Putamen (tissue), 1 donor: ENCODE measurements around the gene PWWP2B.

Experiments used
- DNase-seq: peaks from one replicate; pipeline ENCODE4 v3.0.0-alpha.2; 2016; ENCODE audit warnings: low spot score

PWWP2B gene

DNA sequence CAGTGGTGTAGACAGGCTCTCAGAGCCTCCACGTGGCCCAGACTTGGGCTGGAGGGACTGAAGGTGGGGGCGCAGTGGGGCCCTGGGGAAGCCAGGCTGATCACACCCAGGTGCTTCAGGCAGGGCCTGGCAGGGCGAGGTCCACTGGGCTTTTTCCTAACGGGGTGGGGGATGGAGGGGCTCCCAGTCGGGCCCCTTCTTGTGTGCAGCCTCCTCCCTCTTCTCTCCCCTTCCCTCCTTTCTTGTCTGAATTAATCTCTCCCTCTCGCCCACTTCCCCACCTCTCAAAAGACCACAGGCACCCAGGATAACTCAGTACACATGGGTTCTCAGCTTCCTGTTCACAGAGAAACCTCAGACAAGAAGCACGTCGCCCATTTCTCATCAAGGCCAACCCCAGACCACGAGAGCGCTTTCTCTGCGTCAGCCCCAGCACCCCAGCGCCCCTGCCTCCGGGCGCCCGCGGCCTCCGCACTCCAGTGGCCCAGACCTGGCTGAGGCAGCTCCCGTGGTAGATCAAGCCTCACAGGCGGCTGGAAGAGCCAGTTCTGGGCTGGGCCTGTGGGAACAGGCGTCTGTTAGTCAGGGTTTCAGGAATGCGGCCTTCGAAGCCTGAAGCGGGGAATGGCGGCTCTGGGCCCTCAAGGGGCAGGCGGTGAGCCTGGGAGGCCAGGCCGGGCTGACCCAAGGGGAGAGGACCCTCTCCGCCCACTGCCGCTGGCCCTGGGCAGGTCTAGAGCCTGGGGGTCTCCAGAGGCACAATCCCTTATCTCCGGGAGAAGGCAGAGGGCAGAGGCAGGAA, 50.6 kb downstream of the PWWP2B start:
- no peak for DNase-seq

DNA sequence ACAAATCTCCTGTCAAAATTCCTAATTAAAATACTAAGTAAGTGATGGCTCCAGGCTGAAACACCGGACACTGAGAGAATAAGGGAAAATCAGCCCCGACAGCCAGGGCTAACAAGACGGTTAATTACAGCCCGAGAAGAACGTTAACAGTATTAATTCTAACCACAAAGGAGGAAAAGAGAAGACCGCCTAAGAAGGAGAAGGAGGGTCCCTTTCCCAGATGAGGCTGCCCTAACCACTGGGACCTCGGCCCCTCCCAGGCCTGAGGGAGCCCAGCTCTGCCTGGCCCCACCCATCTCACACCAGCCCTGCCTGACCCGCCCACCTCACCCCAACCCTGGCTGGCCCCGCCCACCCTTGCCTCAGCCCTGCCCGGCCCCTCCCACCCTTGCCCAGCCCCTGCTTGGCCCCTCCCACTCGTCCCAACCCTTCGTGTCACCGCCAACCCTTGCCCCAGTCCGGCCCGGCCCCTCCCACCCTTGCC, 51.3 kb downstream of the PWWP2B start:
- no peak for DNase-seq

DNA sequence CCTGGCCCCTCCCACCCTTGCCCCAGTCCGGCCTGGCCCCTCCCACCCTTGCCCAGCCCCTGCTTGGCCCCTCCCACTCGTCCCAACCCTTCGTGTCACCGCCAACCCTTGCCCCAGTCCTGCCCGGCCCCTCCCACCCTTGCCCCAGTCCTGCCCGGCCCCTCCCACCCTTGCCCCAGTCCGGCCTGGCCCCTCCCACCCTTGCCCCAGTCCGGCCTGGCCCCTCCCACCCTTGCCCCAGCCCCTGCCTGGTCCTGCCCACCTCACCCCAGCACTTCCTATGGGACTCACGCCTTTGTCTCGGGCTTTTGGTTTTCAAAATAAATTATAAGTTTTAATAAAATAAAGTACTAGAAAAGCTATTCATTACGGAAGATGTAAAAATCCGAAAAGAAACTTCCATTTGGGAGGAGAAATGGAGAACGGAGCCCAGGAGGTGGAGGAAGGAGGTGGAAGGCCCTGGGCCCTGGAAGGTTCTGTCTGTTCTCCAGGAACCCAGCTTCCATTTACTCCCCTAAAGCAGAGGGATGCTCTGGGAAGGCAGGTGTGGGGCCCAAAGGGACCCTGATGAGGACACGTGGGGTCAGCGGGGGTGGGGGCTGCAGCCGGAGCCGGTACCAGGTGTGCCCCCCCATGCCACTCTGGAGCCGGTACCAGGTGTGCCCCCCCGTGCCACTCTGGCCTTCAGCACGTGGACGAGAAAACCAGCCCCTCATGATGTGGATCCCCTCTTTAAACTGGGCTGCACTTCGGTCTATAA, 52.2 kb downstream of the PWWP2B start:
- DNase-seq: no peak

DNA sequence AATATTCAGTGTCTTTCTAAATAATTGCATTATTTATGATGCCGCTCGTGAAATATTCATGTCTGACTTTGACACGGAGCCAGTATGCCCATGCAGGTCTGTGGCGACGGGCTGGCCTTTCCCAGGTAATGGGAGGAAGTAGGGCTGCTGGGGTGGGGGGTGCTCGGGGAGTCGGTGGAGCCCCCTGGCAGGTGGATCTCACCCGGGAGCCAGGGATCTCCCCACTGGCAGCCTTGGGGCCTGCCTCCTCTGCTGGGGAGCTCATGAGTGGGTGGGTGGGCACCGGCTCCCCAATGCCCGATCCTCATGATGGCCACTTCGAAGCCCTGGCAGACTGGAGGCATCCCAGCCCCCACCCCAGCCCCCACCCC, 52.8 kb downstream of the PWWP2B start:
- DNase-seq: no peak

DNA sequence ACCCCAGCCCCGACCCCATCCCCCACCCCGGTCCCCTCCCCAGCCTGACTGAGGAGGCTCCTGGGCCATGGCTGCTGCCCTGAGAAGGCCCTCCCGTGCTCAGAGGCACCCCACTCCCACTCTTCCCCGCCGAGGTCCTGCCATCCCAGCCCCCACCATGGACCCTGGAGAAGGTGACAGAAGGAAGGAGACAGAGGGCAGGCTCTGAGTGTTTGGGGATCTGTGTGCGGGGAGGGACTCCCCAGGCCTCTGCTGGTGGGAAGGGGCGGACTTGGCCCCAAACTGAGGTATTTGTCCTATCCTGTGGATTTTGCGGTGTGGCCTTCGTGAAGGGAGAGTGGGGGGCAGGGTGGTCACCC, 53.4 kb downstream of the PWWP2B start:
- no peak for DNase-seq

DNA sequence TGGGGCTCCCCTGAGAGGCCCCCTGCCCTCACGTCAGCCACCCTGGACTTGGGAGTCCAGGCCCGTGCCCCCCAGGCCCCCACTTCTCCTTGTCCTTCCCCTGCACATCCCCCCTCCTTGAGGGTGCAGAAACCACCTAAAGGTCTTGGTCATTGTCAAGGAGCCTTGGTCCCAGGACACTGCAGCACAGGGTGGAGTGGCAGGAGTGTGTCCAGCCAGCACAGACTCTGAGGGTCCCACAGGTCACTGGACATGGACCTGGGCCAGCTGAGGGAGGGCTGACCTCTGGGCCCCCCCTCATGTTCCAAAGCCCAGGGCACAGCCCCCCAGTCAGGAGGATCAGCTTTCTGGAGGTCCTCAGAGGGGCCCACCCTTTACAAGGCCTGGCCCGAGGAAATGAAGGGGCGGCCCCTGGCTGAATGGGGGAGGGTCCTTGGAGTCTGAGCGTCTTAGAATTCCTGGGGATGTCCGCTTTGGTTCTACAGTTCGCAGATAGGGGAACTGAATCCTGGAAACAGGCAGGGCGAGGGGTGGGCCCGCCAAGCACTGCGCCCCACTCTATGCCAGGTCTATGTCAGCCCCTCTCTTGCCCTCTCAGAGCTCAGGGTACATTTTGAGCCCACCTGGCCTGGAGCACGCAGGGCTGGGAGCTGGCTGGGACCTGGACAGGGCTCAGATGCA, 54.0 kb downstream of the PWWP2B start:
- no peak for DNase-seq

DNA sequence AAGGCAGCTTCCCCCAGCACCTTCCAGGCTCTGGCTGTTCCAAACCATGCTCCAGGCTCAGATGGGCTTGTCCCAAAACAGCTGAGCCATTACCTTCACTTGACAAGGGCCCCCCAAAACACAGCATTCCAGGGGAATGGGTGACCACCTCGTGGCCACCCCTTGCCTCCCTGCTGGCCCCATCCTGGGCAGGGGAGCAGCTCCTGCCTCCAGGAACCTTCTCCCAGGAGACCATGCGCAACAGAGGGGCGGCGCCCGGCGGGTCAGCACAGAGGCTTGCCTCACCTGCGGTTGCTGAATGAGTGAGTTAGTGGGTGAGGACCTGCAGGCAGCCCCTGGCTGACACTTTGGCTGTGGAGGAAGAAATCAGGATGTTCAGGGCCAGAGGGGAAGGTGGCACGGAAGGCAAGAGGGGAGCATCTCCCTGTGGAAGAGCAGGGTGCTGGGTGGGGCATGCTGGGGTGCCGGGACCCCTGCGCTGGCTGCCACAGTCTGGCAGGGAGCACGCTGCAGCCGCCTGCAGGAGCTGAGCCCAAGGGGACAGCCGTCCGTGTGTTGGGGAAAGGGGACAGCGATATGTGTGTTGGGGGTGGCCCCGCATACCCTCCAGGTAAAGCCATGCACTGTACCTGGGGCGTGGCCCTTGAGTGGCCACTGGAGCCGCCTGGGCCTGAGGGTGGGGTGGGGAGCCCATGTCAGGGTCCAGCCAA, 54.7 kb downstream of the PWWP2B start:
- DNase-seq: no peak

DNA sequence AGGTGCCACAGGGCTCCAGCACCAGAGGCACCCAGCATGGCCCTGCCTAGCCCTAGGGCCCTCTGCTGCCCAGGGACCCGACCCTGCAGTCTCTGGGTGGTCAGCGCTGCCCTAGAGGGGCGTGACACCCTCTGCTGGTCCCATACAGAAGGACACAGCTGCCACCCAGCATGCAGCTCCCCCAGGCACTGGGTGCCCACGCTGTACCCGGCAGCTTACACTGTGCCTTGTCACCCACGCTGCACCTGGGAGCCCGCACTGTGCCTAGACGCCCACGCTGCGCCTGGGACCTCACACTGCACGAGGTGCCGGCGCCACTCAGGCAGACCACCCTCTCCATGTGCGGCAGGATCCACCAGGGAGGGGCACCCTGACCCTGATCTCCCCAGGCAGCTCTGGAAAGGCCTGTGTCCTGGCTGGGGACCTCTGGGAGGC, 55.2 kb downstream of the PWWP2B start:
- DNase-seq: peak; percentile 70

DNA sequence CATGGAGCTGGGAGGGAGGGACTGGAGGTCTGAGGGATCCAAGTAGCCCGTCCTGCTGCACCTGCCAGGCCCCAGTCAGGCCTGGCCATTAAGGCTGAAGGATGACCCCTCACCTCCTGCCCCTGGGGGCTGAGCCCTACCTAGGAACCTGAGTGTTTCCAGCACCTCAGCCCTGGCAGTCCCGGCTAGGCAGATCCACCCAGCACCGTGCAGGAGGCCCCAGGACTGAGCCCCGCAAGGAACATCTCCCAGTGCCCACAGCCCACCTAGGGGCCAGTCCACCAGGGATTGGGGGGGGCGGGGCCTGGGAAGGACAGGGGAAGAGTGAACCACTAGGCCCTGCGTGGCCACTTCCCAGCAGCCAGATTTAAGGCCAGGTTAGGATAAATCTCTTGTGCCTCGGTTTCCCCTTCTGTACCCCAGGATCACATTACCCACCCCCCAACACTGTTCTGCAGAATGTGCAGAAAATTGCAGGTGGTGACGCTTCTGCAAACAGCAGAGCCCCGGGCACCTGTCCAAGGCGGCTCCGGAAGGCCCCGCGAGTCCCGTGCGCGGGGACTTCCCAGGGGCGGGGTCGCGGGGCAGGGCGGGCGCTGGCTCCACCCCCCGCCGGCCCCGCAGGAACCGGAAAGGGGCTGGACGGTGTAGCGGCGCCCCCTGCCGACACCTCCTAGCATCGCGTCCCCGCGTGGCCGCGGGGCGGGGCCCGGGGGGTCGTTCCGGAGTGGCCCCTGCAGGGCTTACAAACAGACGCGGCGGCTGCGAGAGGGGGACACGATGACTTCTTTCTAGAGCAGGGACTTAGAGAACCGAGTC, 55.9 kb downstream of the PWWP2B start:
- DNase-seq: peak; percentile 36

DNA sequence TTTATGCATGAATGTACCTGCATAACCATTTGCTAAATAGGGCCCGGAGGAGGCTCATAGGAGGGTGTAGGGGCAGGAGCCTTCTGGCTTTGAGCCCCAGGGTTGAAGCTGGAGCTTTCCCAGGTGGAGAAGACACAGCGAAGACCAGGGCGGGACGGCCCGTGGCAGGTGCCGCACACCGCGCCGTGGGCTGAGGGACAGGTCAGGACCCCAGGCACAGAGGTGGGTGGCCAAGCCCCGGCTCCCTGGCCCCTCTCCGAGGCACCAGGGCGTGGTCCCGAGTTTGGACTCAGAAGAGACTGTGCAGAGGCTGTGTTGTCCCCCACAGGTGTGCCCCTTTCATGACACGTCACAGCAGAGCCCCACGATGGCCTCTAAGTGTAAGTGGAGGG, 56.5 kb downstream of the PWWP2B start:
- DNase-seq: no peak

DNA sequence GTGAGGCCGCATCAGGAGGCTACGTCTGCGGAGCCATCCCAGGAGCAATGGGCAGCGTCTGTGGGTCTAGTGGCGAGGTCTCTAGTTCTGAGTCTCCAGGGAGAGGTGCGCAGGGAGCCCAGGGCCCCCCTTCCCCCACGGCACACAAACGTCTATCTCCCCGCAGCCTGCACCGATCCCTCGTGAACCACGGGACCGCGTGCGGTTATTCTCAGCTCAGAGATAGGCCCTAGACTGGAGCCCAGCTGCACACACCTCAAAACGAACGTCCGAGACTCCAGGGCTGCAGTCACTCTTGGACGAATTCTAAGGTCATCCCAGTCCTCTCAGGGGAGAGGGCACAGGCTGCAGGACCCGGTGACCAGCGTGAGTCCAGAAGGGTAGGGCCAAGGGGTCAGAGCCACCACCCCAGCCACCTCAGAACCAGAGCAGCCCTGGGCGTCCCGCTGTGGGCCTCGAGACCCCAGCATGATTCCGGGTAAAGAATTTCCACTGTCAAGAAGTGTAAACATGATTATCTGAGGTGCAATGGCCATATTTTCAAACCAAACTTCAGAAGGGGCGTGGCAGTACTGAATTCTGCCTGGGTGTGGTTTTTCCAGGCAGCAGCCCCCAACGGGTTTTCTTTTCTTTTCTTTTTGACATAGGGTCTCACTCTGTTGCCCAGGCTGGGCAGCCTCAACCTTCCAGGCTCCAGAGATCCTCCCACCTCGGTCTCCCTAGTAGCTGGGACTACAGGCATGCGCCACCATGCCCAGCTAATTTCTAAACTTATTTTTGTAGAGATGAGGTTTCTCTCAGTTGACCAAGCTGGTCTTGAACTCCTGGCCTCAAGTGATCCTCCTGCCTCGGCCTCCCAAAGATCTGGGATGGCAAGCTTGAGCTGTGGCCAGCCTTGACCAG, 57.5 kb downstream of the PWWP2B start:
- no peak for DNase-seq

DNA sequence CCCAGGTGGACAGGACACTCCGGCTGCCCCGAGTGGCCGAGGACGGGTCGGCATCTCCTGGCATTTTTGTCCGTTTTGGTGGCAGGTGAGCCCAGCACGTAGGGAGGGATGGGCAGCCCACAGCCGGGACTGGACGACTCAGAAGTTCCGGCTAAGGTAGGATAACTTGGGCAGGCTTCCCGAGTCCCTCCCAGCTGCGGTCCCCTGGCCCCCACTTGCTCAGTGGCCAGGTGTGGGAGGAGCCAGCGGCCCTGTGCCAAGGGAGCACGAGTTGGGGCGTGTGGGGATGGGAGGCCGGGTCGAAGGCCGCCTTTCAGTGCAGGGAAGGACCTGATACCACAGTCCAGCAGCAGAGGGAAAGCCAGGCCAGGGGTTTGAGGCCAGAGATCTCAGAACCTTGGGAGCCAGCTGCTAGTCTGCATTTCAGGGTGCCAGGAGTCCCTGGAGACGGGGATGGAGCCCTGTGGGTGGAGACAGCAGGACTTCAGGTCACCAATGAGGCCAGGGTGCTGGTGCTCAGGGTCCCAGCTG, 58.5 kb downstream of the PWWP2B start:
- no peak for DNase-seq

DNA sequence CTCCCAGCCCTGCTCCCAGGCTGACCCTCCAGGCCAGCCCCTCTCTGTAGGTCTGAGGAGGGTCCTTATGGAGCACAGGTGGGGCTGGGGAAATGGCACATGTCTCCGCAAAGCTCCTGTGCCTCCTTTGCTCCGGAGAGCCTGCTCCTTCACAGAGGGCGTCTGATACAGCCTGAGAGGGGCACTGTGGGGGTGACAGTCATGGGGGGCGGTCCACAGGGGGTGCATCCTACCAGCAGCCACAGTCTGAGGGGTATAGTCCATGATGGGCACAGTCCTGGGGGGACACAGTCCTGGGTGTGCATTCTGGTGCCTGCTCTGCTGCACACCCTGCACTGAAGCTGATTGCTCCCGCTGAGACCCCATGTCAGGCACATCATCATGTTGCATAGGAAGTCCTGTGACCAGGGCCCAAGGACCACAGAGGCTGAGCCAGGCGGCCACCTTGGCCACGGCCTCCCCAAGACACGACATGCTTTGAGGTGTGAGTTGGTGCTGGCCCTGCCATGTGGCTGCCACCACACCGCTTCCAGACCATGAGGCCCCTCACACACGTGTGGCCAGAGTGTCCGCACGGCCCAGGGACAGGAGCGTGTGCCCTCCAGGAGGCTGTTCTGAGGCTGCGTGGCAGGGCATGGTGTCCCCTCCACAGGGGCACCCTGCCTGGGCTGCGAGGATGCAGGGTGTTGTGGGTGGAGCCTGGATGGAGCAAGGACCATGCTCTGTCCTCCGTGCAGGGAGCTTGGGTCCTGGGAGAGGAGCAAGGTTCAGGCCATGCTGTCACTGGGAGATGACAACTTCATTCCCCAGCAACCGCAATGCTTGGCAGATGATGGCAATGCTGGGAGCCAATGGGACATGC, 59.2 kb downstream of the PWWP2B start:
- no peak for DNase-seq

DNA sequence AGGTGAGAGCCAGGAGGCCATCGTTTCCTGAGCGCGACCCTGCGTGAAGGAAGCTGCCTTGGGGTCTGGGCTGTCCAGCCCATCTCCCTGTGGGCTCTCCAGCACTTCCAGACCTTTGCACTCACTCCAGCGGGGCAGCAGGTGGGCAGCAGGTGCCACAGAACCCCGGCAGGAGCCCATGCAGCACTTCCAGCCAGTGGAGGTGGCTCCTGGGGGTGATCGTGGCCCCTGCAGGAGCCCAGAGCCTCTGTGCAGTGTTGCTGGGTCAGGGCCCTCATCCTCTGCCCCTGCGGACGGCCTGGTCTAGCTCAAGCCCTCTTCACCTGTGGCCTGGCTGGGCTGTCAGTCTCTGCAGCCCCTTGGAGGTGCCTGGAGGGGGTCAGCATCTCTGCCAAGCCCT, 59.9 kb downstream of the PWWP2B start:
- no peak for DNase-seq

DNA sequence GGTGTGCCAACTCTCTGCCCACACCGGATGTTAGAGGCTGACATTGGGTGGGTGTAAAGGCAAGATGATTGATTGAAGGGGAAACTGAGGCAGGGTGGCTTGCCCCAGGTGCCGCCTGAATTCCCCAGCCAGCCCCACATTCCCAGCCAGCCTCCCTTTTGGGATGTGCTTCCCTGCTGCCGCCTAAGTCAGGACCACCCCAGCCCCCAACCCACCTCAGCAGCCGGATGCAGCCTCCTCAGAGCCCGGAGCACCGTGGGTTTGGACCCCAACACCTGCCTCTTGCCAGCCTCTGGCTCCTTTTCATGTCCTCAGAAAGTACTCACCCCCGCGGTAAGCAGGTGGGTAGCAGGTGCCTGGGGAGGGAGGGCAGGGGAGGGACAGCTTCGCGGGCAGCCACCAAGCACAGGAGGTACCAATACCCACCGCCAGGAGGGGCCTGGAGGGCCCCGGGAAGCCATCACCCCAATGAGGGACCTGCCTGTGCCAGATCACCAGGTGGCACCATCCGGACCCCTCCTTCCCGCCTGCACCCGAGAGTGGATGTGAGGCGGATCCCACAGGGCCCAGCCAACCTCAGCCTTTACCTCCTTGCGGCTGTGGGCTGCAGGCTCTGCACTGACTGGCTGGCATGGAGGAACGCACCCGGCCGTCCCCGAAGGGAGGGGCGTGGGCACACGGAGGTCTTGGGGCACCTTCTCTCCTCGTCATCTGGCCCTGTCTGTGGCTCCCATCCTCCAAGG, 60.5 kb downstream of the PWWP2B start:
- no peak for DNase-seq

DNA sequence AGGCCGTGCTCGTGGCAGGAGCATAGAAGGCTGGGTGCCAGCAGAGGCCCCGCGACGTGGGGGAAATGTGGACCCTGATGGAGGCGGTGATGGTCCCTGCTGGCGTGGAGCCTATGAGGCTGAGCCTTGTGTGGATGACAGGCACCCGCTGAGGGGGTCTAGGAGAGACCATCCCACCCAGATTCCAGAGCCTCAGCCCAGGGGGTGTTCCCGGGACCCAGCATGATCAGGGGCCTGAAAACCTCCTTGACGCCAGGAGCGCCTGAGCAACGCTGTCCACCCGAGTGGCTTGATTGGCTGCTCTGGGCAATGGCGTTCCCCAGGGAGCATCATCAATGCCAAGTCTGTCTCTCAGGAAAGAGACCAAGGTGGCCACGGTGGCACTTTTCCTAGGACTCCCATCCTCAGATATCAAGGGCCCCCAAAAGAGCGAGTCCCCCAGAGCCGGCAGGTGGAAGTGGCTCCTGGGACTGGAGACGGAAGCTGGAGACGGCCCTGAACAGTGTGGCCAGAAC, 61.1 kb downstream of the PWWP2B start:
- no peak for DNase-seq

DNA sequence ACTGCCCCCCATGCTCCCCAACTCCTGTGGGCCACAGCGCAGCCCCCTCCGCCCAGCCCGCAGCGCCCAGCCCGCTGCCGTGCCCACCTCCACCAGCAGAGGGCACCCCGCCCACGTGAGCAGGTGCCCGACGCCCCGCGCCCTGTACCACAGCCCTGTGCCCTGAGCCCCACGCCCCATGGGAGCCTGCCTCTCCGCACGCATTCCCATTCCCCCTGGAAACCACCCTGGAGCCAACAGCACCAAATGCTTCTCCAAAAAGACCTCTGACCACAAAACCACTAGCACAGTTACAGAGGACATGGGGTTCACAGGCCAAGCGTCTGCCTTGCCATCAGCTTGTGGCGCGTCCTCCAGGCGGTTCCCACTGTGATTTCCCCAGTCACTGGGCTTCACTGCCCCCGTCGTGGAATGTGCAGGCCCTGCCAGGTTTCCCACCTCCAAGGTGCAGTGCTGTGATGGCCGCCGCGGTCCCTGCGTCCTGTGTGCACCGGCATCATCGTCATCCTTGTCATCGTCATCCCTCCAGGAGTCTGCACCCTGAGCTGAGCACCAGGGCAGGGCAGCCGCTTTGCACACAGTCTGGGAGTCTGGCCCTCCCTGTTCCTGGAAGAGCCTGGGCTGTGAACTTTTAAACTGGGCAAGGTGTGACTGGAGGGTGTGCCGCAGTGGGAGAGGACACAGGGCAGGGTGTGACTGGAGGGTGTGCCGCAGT, 61.7 kb downstream of the PWWP2B start:
- no peak for DNase-seq
